ENCODE results near the gene SRMS.

Gene SRMS

DNA sequence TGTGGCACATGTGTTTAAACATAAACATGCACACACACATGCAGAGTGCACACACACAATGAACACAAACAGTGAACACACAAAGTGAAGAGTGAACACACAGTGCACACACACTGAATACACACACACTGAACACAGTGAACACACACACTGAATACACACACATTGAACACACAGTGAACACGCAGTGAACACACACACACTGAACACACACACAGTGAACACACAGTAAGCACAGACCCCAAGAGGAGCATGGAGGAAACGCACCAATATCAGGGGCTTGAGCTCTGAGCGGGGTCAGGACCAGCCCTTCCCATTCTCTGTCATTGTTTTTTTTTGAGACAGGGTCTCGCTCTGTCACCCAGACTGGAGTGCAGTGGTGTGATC is 43.6 kb upstream of the SRMS start:
- DNase-seq (ENCODE audit: low read depth in 2 of 2): no peak
- H3K4me3 ChIP-seq (replicated peaks in 1 of 2; ENCODE audit: low read depth in 2 of 2, low read length in 2 of 2): no peak overlapping the region
- no peak for TF ChIP-seq CTCF (IDR thresholded peaks at IDR 0.05; ENCODE audit: low read depth, low read length)

DNA sequence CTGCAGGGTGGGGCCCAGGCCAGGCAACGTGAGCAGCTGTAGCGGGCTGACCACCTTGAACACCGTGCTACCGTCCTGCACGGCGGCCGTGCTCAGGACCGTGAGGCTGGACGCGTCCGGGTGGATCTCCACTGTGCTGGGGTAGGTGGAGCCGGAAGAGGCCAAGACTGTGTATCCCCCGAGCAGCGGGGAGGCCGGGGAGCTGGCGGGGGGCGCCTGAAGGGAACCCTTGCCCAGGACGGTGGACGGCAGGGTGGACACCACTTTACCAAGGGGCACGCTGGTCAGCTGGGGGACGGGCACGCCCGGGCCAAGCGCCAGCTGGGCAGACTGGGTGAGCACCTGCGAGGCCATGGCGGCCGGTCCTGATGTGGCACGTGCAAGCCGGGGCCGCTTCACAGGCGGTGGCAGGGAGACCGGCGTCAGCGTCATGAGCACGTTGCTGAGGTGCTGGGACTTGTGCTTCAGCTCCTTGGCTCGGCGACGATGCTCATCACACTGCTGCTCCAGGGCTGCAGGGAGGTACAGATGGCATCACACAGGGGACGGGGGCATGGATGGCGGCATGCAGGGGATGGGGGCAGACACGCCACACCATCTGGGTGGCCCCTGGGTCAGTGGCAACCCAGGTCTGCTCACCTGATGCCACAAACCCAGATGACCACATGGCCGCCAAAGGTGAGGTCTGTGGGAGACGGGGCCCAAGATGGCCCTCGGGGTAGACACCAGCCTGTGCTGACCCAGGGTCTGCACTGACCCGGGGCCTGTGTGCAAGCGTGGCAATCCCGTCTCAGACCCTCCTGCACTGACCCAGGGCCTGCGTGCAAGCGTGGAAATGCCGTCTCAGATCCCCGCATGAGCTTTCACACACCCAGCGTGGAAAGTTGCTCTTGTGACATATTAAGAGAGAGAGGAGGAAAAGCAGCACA is 42.9 kb upstream of the SRMS start:
- TF ChIP-seq CTCF (IDR thresholded peaks at IDR 0.05; ENCODE audit: low read depth, low read length): no peak

DNA sequence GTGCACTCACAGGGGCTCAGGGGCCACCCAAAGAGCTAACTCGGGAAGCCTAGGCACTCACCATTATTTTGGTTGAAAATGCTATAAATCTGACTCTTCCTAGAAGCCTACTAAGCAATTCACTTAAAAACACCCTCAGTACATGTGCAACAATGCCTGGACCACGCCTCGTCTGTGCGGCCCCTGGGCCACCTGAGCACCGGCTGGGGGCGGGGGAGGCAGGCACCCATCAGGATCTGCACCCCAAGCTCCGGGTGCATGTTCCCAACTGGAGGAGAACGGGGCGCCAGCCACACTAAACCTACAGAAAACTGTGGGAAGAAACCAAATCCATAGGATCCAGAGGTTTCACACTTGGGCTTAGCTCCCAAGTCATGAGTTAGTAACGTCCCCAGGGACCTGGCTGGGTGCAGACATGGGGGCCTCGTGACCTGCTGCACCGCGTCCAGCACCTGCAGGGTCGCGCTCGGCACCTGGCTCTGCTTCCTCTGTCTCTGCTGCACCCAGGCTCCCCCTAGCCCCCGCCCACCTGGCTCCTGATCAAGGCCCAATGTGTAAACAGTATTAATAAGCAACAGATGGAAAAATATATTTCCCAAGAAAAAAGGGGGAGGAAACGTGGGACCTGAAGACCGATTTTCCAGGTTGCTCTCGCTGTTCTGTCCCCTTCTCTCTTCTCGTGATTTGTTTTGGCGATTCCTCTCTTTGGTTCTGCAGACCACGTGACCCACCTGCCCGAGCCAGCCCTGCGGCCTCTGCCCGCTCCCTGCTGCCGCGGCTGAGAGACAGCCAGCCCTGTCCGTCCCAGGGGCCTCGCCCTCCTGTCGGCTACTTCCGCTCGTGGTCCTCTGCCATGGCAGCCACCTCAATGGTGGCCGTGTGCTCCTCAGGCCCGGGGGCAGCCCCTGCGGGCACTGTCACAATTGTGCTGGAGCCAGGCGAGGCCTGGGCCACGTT is 42.0 kb upstream of the SRMS start:
- no peak for TF ChIP-seq CTCF (IDR thresholded peaks at IDR 0.05; ENCODE audit: low read depth, low read length)
- H3K4me3 ChIP-seq (replicated peaks in 1 of 2; ENCODE audit: low read depth in 2 of 2, low read length in 2 of 2): no peak overlapping the region
- DNase-seq (ENCODE audit: low read depth in 2 of 2): no peak

More for the DNA sequence above, 42.9 kb upstream of the SRMS start:
- no peak overlapping the region for H3K4me3 ChIP-seq (replicated peaks in 1 of 2; ENCODE audit: low read depth in 2 of 2, low read length in 2 of 2)
- DNase-seq (ENCODE audit: low read depth in 2 of 2): no peak

DNA sequence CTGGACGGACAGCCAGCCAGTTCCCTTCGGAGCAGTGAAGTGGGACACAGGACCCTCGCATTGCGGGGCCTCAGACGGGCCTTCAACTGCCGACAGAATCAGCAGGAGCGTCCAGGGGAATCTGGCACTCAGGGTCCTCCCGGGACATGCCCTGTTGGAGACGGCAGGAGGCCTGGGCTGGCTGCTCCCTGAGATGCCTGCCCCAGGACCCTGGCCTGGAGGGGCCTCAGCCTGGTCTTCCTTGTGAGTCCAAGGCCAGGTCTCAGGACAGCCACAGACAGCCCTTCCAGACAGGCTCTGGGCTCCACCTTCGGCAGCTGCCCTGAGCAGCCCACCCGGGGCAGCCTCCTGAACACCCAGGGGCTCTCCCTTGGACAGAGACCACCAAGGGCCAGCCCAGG is 41.1 kb upstream of the SRMS start:
- no peak for DNase-seq (ENCODE audit: low read depth in 2 of 2)
- TF ChIP-seq CTCF (IDR thresholded peaks at IDR 0.05; ENCODE audit: low read depth, low read length): no peak
- no peak overlapping the region for H3K4me3 ChIP-seq (replicated peaks in 1 of 2; ENCODE audit: low read depth in 2 of 2, low read length in 2 of 2)

DNA sequence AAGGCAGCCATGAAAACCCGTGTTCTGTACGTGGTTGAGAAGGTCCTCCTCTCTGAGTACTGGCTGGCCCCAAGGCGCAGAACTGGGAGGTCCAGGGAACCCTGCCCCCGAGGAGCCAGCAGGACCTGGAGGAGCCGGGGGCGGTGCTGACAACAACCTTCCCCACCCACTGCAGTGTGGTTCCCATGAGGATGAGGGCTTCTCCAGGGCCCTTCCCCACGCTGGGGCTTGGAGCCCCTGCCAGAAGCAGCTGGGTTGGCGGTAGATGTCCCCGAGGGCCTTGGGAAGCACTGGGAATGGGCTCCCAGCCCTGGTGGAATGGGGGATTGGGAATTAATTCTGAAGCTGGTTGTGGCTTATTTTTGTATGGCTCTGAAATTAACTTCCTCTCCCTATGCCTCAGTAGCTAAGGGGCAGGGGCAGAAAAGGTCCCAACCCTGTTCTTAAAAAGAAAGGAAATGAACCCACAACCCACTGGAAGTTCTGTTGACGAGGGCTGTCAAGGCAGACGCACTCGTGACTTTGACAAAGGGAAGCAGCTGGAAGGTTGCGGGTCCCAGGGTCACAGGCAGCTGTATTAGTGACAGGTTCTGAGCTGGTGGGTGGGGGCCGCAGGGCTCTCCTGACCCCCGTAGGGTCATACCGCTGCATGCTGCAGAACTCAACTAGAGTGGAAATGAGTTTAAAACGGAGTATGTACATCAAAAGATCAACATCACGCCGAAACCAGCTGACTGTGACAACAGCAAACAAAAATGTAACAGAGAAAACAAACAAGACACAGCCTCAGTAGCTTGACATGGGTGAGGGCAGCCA is 40.4 kb upstream of the SRMS start:
- no peak overlapping the region for H3K4me3 ChIP-seq (replicated peaks in 1 of 2; ENCODE audit: low read depth in 2 of 2, low read length in 2 of 2)
- no peak for DNase-seq (ENCODE audit: low read depth in 2 of 2)
- no peak for TF ChIP-seq CTCF (IDR thresholded peaks at IDR 0.05; ENCODE audit: low read depth, low read length)

DNA sequence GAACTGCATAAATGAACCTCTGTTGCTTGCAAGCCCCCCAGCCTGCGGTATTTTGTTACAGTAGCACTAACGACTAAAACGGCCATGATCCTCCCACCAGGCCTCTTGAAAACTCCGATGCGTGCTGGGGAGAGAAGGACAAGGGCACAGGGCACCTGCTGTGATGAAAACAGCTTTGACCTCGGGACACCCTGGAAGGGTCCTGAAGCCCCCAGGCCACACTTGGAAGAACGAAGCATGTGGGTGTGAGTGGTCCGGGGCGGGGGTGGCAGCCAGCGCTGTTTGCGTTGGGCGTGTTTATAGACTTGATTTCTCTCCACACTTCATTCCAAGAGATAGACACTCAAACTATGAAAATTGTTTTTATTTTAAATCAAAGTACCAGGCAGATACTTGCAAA is 39.7 kb upstream of the SRMS start:
- no peak for DNase-seq (ENCODE audit: low read depth in 2 of 2)
- no peak overlapping the region for H3K4me3 ChIP-seq (replicated peaks in 1 of 2; ENCODE audit: low read depth in 2 of 2, low read length in 2 of 2)
- no peak for TF ChIP-seq CTCF (IDR thresholded peaks at IDR 0.05; ENCODE audit: low read depth, low read length)
